Tibial nerve (tissue), 4 donors: ENCODE data around the gene NCAPG. TPM values are rescaled to one million over a fixed set of nuclear protein-coding genes. Genes with fewer than 3 reads are reported as not detected.
"Not testable (repeated sequence)": the region's sequence is repeated elsewhere in the genome, so short reads cannot be mapped to it uniquely, and the experiment has no call there.

Experiments
- DNase-seq, 2 donors: peaks; one replicate each; pipeline ENCODE4 v3.0.0-alpha.2; 2019; ENCODE audit warnings: low spot score in 2 of 2
- H3K27ac ChIP-seq, 4 donors: fragments of 200-600 bp; sonication (generic) in 3 of 4; one replicate each; pipeline ENCODE4 v1.5.1; 2017 to 2019; ENCODE audit warnings: mild to moderate bottlenecking in 1 of 4
- H3K27me3 ChIP-seq, 2 donors: fragments of 200-600 bp; sonication (generic) in 1 of 2; one replicate each; pipeline versions ENCODE4 v1.5.1 to v1.6.0; 2017 to 2019
- H3K36me3 ChIP-seq, 3 donors: fragments of 200-600 bp; sonication (generic); one replicate each; pipeline ENCODE4 v1.5.1; 2018 to 2019
- H3K4me1 ChIP-seq, 4 donors: fragments of 200-600 bp; sonication (generic) in 3 of 4; one replicate each; pipeline ENCODE4 v1.5.1; 2017 to 2019
- H3K4me3 ChIP-seq, 4 donors: fragments of 200-600 bp; sonication (generic) in 3 of 4; one replicate each; pipeline ENCODE4 v1.5.1; 2017 to 2019; ENCODE audit warnings: mild to moderate bottlenecking in 1 of 4, moderate library complexity in 1 of 4
- H3K9me3 ChIP-seq, 4 donors: fragments of 200-600 bp; sonication (generic) in 3 of 4; one replicate each; pipeline ENCODE4 v1.5.1; 2017 to 2019
- EP300 ChIP-seq, 2 donors: sonication (generic); formaldehyde crosslinking; IDR thresholded peaks; one replicate each; pipeline ENCODE4 v1.6.1; 2017; ENCODE audit warnings: antibody characterized with exemption in 2 of 2, mild to moderate bottlenecking in 1 of 2
- POLR2A ChIP-seq, 2 donors: fragments of 450-650 bp; IDR thresholded peaks; one replicate each; pipeline ENCODE4 v1.6.1; 2017; ENCODE audit warnings: antibody characterized with exemption in 2 of 2, mild to moderate bottlenecking in 2 of 2, moderate library complexity in 2 of 2
- WGBS, 2 donors: methylation state at CpG; one replicate each; pipeline ENCODE4 v1.1.5; 2018; 5-methylcytosine and 5-hydroxymethylcytosine counted together
- total RNA-seq, 4 donors: library from RNA; depleted of rRNA; stranded (reverse); fragments of >200 nt; gene quantifications; one replicate each; pipeline ENCODE4 v1.1.0, GENCODE V29; 2016
- TF ChIP-seq, protein P1 (sequence below), 5 experiments: fragments of 200-600 bp in 3 of 5; fragments of 450-650 bp in 2 of 5; sonication (generic) in 3 of 5; IDR thresholded peaks; one replicate each; pipeline ENCODE4 v1.5.1; 2016 to 2019; ENCODE audit warnings: antibody characterized with exemption in 5 of 5, mild to moderate bottlenecking in 3 of 5, moderate library complexity in 2 of 5

NCAPG gene
- total RNA-seq, 4 donors from 2014 or later = 0.20 to 1.7 (median 0.66) TPM

DNA sequence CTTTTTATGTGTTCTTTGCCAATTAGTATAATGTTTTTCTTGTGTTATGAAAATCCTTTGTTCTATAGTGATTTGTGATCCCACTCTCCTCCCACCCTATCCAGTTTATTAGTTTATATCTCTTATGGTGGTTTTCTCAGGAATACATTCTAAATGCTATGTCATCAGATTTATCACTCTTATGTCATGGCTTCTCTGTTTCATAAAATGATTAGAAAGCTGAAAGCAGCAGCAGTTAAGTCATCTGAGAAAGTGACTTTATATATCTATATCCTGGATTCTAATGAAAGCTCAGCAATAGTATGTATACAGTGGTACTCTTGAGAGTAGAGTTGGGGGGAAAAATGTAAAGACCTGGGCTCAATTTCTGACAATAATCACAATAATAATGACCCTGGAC lies 41.2 kb downstream of the NCAPG start:
- peaks cover 0 to 6% (median 0%) of the 10 kb centered on the region in 4 donors for H3K9me3 ChIP-seq
- no peaks in the 10 kb centered on the region for H3K4me1 ChIP-seq
- TF ChIP-seq, protein P1, sequence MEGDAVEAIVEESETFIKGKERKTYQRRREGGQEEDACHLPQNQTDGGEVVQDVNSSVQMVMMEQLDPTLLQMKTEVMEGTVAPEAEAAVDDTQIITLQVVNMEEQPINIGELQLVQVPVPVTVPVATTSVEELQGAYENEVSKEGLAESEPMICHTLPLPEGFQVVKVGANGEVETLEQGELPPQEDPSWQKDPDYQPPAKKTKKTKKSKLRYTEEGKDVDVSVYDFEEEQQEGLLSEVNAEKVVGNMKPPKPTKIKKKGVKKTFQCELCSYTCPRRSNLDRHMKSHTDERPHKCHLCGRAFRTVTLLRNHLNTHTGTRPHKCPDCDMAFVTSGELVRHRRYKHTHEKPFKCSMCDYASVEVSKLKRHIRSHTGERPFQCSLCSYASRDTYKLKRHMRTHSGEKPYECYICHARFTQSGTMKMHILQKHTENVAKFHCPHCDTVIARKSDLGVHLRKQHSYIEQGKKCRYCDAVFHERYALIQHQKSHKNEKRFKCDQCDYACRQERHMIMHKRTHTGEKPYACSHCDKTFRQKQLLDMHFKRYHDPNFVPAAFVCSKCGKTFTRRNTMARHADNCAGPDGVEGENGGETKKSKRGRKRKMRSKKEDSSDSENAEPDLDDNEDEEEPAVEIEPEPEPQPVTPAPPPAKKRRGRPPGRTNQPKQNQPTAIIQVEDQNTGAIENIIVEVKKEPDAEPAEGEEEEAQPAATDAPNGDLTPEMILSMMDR (IDR thresholded peaks at IDR 0.05) = no peak
- no peak for TF ChIP-seq POLR2A (IDR thresholded peaks at IDR 0.05)
- no peak for TF ChIP-seq EP300 (IDR thresholded peaks at IDR 0.05)
- H3K4me3 ChIP-seq = no peak overlapping the region
- no peak for DNase-seq
- no peak overlapping the region for H3K27ac ChIP-seq
- H3K36me3 ChIP-seq = peaks cover 0 to 7% (median 0%) of the 10 kb centered on the region in 3 donors
- H3K27me3 ChIP-seq = no peaks in the 10 kb centered on the region

DNA sequence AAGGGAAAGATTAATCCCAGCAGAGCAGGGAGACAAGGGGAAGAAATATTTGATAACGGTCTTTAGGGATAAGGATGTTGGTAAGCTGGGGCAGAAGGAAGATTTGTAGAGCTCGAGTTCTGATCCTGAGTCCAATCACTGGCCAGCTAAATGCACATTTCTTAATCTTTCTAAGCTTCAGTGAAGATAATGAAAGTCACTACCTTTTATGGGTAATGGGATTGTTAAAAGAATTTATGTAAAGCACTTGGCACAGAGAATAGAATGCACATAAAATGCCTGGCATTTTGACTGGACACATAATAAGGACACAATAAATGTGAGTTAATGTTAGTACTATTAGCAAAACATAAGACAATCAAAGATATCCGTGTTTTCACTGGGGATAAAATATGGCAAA lies 43.3 kb downstream of the NCAPG start:
- no peak for TF ChIP-seq EP300 (IDR thresholded peaks at IDR 0.05)
- TF ChIP-seq, protein P1 (IDR thresholded peaks at IDR 0.05) = no peak
- no peak for TF ChIP-seq POLR2A (IDR thresholded peaks at IDR 0.05)

DNA sequence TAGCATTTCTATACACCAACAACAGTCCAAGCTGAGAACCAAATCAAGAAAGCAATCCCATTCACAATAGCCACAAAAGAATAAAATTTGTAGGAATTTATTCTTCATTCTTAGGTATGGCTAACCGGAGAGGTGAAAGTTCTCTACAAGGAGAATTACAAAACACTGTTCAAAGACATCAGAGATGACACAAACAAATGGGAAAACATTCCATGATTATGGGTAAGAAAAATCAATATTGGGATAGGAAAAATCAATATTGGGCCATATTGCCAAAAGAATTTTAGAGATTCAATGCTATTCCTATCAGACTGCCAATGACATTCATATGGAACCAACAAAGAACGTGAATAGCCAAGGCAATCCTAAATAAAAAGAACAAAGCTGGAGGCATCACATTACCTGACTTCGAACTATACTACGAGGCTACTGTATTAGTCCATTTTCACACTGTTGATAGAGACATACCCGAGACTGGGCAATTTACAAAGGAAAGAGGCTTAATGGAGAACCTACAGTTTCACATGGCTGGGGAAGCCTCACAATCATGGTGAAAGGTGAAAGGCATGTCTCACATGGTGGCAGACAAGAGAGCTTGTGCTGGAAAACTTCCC lies 49.1 kb downstream of the NCAPG start:
- no peak overlapping the region for H3K27ac ChIP-seq
- H3K9me3 ChIP-seq = peaks cover 0 to 29% (median 6%) of the 10 kb centered on the region in 4 donors
- H3K27me3 ChIP-seq = no peaks in the 10 kb centered on the region
- WGBS, 2 donors = 97% methylated on average over 5 of the region's 5 CpGs
- TF ChIP-seq EP300 (IDR thresholded peaks at IDR 0.05) (no peak), POLR2A (IDR thresholded peaks at IDR 0.05) (no peak)
- TF ChIP-seq, protein P1 (IDR thresholded peaks at IDR 0.05) = no peak
- no peak overlapping the region for H3K4me3 ChIP-seq
- no peak for DNase-seq
- no peaks in the 10 kb centered on the region for H3K4me1 ChIP-seq
- peaks cover 0 to 60% (median 0%) of the 10 kb centered on the region in 3 donors for H3K36me3 ChIP-seq

More for the DNA sequence above, 43.3 kb downstream of the NCAPG start:
- Histone ChIP-seq H3K4me1 (no peaks in the 10 kb centered on the region), H3K27ac (no peak overlapping the region), H3K9me3 (peaks cover 0 to 8% (median 3%) of the 10 kb centered on the region in 4 donors), H3K4me3 (no peak overlapping the region), H3K36me3 (peaks cover 0 to 13% (median 0%) of the 10 kb centered on the region in 3 donors), H3K27me3 (no peaks in the 10 kb centered on the region)
- 81 to 85% methylated on average over 3 of the region's 3 CpGs for WGBS, 2 donors
- no peak for DNase-seq

DNA sequence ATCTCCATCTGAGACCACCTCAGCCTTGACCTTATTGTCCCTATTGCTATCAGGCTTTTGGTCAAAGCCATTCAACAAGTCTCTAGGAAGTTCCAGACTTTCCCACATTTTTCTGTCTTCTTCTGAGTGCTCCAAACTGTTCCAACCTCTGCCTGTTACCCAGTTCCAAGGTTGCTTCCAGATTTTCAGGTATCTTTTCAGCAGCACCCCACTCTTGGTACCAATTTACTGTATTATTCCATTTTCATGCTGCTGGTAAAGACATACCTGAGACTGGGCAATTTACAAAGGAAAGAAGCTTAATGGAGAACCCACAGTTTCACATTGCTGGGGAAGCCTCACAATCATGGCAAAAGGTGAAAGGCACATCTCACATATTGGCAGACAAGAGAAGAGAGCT lies 51.1 kb downstream of the NCAPG start:
- not testable (repeated sequence) for H3K4me1 ChIP-seq, H3K4me3 ChIP-seq, H3K27me3 ChIP-seq, DNase-seq, H3K27ac ChIP-seq
- Histone ChIP-seq H3K9me3 (peaks cover 0 to 29% (median 6%) of the 10 kb centered on the region in 4 donors), H3K36me3 (peaks cover 0 to 60% (median 0%) of the 10 kb centered on the region in 3 donors)

DNA sequence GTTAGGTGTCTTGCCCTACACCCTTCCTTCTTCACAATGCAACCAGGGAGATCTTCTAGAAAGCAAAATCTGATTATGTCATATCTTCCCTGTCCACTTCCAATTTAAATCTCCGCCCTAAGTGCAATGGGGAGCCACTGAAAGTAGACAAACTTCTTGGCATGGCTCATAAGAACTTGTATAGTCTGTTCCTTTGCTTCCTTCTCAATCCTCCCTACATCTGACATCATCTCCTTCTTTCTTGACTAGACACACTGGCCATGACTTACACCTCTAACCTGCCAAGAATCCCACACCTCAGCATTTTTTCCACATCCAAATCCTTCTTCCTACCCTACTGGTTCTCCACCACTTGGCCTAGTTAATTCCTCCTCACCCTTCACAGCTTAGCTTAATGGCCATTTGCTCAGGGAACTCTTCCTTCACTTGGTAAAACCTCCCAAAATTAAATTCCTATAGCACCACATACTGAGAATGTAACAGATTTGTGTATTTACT lies 55.1 kb downstream of the NCAPG start:
- WGBS, 2 donors = 97 to 100% methylated on average over 1 of the region's 1 CpG
- Histone ChIP-seq H3K27ac (no peak overlapping the region), H3K9me3 (peaks cover 0 to 21% (median 2%) of the 10 kb centered on the region in 4 donors), H3K4me1 (no peaks in the 10 kb centered on the region), H3K4me3 (no peak overlapping the region), H3K27me3 (no peaks in the 10 kb centered on the region), H3K36me3 (peaks cover 0 to 36% (median 0%) of the 10 kb centered on the region in 3 donors)
- no peak for DNase-seq
- TF ChIP-seq EP300 (IDR thresholded peaks at IDR 0.05) (no peak), POLR2A (IDR thresholded peaks at IDR 0.05) (no peak)
- TF ChIP-seq, protein P1 (IDR thresholded peaks at IDR 0.05) = no peak
